LNCAP (cell line): ENCODE measurements around the gene PSTPIP2.

Experiments used
- TF ChIP-seq, protein P1 (sequence below): fragments of 450-650 bp; IDR thresholded peaks from 2 replicates; pipeline ENCODE4 v1.5.1; 2017; ENCODE audit warnings: mild to moderate bottlenecking

Gene PSTPIP2

GRCh38 chr18:45951016-45951714, 120.9 kb downstream of the PSTPIP2 start:
- TF ChIP-seq, protein P1, sequence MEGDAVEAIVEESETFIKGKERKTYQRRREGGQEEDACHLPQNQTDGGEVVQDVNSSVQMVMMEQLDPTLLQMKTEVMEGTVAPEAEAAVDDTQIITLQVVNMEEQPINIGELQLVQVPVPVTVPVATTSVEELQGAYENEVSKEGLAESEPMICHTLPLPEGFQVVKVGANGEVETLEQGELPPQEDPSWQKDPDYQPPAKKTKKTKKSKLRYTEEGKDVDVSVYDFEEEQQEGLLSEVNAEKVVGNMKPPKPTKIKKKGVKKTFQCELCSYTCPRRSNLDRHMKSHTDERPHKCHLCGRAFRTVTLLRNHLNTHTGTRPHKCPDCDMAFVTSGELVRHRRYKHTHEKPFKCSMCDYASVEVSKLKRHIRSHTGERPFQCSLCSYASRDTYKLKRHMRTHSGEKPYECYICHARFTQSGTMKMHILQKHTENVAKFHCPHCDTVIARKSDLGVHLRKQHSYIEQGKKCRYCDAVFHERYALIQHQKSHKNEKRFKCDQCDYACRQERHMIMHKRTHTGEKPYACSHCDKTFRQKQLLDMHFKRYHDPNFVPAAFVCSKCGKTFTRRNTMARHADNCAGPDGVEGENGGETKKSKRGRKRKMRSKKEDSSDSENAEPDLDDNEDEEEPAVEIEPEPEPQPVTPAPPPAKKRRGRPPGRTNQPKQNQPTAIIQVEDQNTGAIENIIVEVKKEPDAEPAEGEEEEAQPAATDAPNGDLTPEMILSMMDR: no peak

GRCh38 chr18:45945669-45946068, 126.4 kb downstream of the PSTPIP2 start:
- TF ChIP-seq, protein P1: no peak

- TF ChIP-seq, protein P1: no peak
Measured at GRCh38 chr18:45940724-45941123, 131.3 kb downstream of the PSTPIP2 start.

DNA sequence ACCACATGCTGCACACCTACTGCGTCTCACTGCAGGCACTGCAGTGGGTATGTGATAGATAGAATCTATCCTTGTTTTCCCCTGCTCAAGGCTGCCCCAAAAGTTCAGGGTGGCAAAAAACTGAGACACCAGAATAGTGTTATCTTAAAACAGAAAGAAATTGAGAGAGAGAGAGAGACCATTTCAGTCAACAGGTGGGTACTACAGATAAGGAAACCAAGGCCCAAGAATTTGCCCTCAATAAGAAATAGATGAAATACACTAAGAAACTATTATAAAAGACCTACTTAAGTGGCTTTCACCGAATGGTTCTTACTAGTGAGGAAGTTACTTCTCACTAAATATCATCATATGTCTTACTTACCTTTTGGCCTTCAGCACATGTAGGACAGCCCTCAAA, 132.8 kb downstream of the PSTPIP2 start:
- TF ChIP-seq, protein P1: no peak

GRCh38 chr18:45938488-45938935, 133.5 kb downstream of the PSTPIP2 start:
- TF ChIP-seq, protein P1: no peak

DNA sequence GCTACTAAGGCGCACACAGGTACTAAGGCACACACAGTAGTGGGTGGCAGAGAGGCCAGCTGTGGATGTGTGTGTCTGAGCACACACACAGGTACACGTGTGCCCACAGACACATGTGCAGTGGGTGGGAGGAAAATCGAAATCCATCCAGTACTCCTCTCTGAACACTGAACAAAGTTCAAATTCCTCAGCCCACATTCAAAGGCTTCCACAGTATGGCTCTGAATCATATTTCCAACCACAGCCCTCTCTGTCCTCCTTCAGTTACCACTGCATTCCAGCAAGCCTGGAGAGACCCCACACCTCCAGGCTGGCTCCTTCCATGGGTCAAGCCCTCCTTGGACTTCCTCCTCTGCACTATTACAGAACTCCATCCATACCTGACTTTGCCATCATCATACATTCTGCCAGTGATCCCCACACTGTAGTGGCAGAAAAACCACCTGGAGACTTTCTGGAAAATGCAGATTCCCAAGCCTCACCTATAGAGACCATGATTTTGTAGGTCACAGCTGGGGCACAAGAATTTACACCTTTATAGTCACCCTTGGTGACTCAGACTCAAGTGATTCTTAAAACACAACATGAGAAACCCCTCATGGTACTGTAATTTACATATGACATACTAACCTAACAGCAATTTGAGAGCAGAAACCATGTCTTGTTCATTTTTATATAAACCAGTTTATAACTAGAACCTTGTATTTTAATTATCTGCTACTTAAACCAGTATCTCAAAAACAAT, 136.3 kb downstream of the PSTPIP2 start:
- TF ChIP-seq, protein P1: no peak
